CD14-positive monocyte (primary cell): ENCODE data around the gene RFC3. TPM values are rescaled to one million over a fixed set of nuclear protein-coding genes. Genes with fewer than 3 reads are reported as not detected.

Experiments used
- DNase-seq, 3 donors: peaks; one replicate each; pipeline ENCODE4 v3.0.0-alpha.2; 2011 to 2022
- H2AFZ ChIP-seq: 2 replicates; pipeline ENCODE4 v1.6.0; 2012; ENCODE audit warnings: mild to moderate bottlenecking, low read depth, low read length, inconsistent platforms; ENCODE audit not compliant: insufficient read depth, poor library complexity, severe bottlenecking
- H3K27ac ChIP-seq, 2 donors: 1 replicate in 1 of 2; 2 replicates in 1 of 2; pipeline ENCODE4 v1.5.1; 2012 to 2013; ENCODE audit warnings: low read length in 2 of 2, control low read depth in 1 of 2, inconsistent platforms in 1 of 2, low read depth in 1 of 2, mild to moderate bottlenecking in 1 of 2
- H3K27me3 ChIP-seq, 2 donors: one replicate each; pipeline versions ENCODE4 v1.6.0 to v1.6.1; 2011 to 2013; ENCODE audit warnings: low read length in 2 of 2; ENCODE audit not compliant: control insufficient read depth in 2 of 2, insufficient read depth in 2 of 2
- H3K36me3 ChIP-seq, 2 donors: replicated peaks in 1 of 2; 1 replicate in 1 of 2; 2 replicates in 1 of 2; pipeline versions ENCODE4 v1.5.1 to v1.6.1; 2012 to 2013; ENCODE audit warnings: low read length in 2 of 2, control low read depth in 1 of 2, inconsistent platforms in 1 of 2, mild to moderate bottlenecking in 1 of 2; ENCODE audit not compliant: insufficient read depth in 2 of 2, control insufficient read depth in 1 of 2
- H3K4me1 ChIP-seq, 2 donors: 1 replicate in 1 of 2; 2 replicates in 1 of 2; pipeline versions ENCODE4 v1.5.1 to v1.6.1; 2012 to 2013; ENCODE audit warnings: low read length in 2 of 2, control low read depth in 1 of 2, inconsistent platforms in 1 of 2, mild to moderate bottlenecking in 1 of 2, moderate library complexity in 1 of 2; ENCODE audit not compliant: insufficient read depth in 2 of 2, control insufficient read depth in 1 of 2
- H3K4me2 ChIP-seq: replicated peaks from 2 replicates; pipeline ENCODE3; 2012; ENCODE audit warnings: low read length, moderate library complexity, mild to moderate bottlenecking; ENCODE audit not compliant: poor library complexity, severe bottlenecking; ENCODE audit errors: extremely low read depth
- H3K4me3 ChIP-seq, 3 experiments: fragments of 200-600 bp in 1 of 3; sonication (generic) in 1 of 3; replicated peaks in 1 of 3; 1 replicate in 2 of 3; 2 replicates in 1 of 3; pipeline ENCODE4 v1.5.1; 2011 to 2013; ENCODE audit warnings: low read length in 3 of 3, mild to moderate bottlenecking in 3 of 3, control low read depth in 2 of 3, low read depth in 2 of 3, inconsistent platforms in 1 of 3, moderate library complexity in 1 of 3
- H3K79me2 ChIP-seq: 2 replicates; pipeline ENCODE4 v1.6.0; 2012; ENCODE audit warnings: mild to moderate bottlenecking, control low read depth, inconsistent platforms, low read length, moderate library complexity; ENCODE audit not compliant: insufficient read depth
- H3K9ac ChIP-seq: 2 replicates; pipeline ENCODE4 v1.6.0; 2017; ENCODE audit warnings: low read length, mild to moderate bottlenecking; ENCODE audit not compliant: insufficient read depth, poor library complexity, severe bottlenecking
- H3K9me3 ChIP-seq, 2 donors: replicated peaks in 1 of 2; 1 replicate in 1 of 2; 2 replicates in 1 of 2; pipeline versions ENCODE4 v1.5.1 to v1.6.1; 2012 to 2013; ENCODE audit warnings: low read length in 2 of 2, control low read depth in 1 of 2; ENCODE audit not compliant: control insufficient read depth in 1 of 2, insufficient read depth in 1 of 2
- H4K20me1 ChIP-seq: 2 replicates; pipeline ENCODE4 v1.6.0; 2012; ENCODE audit warnings: mild to moderate bottlenecking, low read length, control low read depth, moderate library complexity; ENCODE audit not compliant: insufficient read depth
- H3K27ac Mint-ChIP-seq, 7 donors: one replicate each; pipeline ENCODE4 v1.8.0; 2020; ENCODE audit warnings: mild to moderate bottlenecking in 7 of 7, mixed read lengths in 7 of 7, moderate library complexity in 6 of 7, inconsistent platforms in 2 of 7
- H3K27me3 Mint-ChIP-seq, 3 donors: one replicate each; pipeline ENCODE4 v1.8.0; 2021 to 2022; ENCODE audit warnings: low read depth in 3 of 3, mild to moderate bottlenecking in 3 of 3, mixed read lengths in 3 of 3, moderate library complexity in 3 of 3, inconsistent platforms in 1 of 3
- H3K36me3 Mint-ChIP-seq, 2 donors: one replicate each; pipeline ENCODE4 v1.8.0; 2020; ENCODE audit warnings: mixed read lengths in 2 of 2, inconsistent platforms in 1 of 2, mild to moderate bottlenecking in 1 of 2
- H3K4me1 Mint-ChIP-seq: one replicate; pipeline ENCODE4 v1.8.0; 2020; ENCODE audit warnings: mild to moderate bottlenecking, mixed read lengths
- H3K4me3 Mint-ChIP-seq, 2 donors: one replicate each; pipeline ENCODE4 v1.8.0; 2020; ENCODE audit warnings: mild to moderate bottlenecking in 2 of 2, mixed read lengths in 2 of 2, moderate library complexity in 1 of 2
- H3K9me3 Mint-ChIP-seq, 7 donors: one replicate each; pipeline ENCODE4 v1.8.0; 2020 to 2022; ENCODE audit warnings: mixed read lengths in 7 of 7, mild to moderate bottlenecking in 6 of 7, moderate library complexity in 6 of 7, inconsistent platforms in 2 of 7
- CTCF ChIP-seq: fragments of 200-600 bp; IDR thresholded peaks from one replicate; pipeline ENCODE4 v1.8.0; 2022; ENCODE audit warnings: antibody characterized with exemption, mild to moderate bottlenecking
- WGBS: methylation state at CpG from one replicate; pipeline ENCODE4 v1.1.5; 2013; ENCODE audit warnings: missing lambda C conversion rate; ENCODE audit not compliant: insufficient coverage; 5-methylcytosine and 5-hydroxymethylcytosine counted together
- intact Hi-C, 2 donors: fragments of 100-400 bp; cut with micrococcal nuclease; formaldehyde crosslinking; loops; one replicate each; pipeline versions ENCODE4 v1.15.0 to v1.15.1; 2023
- polyA plus RNA-seq, 3 donors: library from polyadenylated mRNA; depleted of rRNA in 1 of 3; unstranded in 2 of 3; stranded (reverse) in 1 of 3; fragments of 300-500 nt in 2 of 3; fragments of >200 nt in 1 of 3; fragmentation: Illumina TruSeq in 2 of 3; gene quantifications; 1 replicate in 2 of 3; 2 replicates in 1 of 3; pipeline ENCODE4 v1.2.3, GENCODE V29; 2012 to 2021

The RFC3 gene
- polyA plus RNA-seq, 3 donors, result 2.5 to 5.3 (median 4.1) TPM

GRCh38 chr13:33832872-33833271 lies 14.9 kb downstream of the RFC3 start:
- WGBS, result no CpG with 5 or more reads among the region's 4 CpGs
- Mint-ChIP-seq H3K36me3 (peaks cover 66 to 68% of the 10 kb centered on the region in 2 donors), H3K9me3 (no peaks in the 10 kb centered on the region), H3K4me3 (no peak overlapping the region), H3K27me3 (no peaks in the 10 kb centered on the region), H3K4me1 (no peaks in the 10 kb centered on the region), H3K27ac (no peak overlapping the region)
- H3K4me3 ChIP-seq, result no peak overlapping the region
- TF ChIP-seq CTCF, result no peak
- H3K36me3 ChIP-seq, result peaks cover 63 to 91% of the 10 kb centered on the region in 2 donors
- H3K27ac ChIP-seq, result no peak overlapping the region
- H3K4me2 ChIP-seq, result no peak overlapping the region
- no peak for DNase-seq
- H2AFZ ChIP-seq, result no peak overlapping the region
- H3K4me1 ChIP-seq, result no peaks in the 10 kb centered on the region
- no peaks in the 10 kb centered on the region for H4K20me1 ChIP-seq
- no peak overlapping the region for H3K9ac ChIP-seq
- no peaks in the 10 kb centered on the region for H3K79me2 ChIP-seq
- H3K27me3 ChIP-seq, result no peaks in the 10 kb centered on the region
- intact Hi-C loops, result no loop called here
- no peaks in the 10 kb centered on the region for H3K9me3 ChIP-seq

- no peak for DNase-seq
- intact Hi-C loops, result no loop called here
- no peak overlapping the region for H2AFZ ChIP-seq
- Mint-ChIP-seq H3K27me3 (no peaks in the 10 kb centered on the region), H3K27ac (peak overlapping the region in 3 of 7 donors; percentile 13 to 60 (median 31)), H3K36me3 (peaks cover 38 to 77% of the 10 kb centered on the region in 2 donors), H3K9me3 (no peaks in the 10 kb centered on the region), H3K4me1 (no peaks in the 10 kb centered on the region), H3K4me3 (no peak overlapping the region)
- H3K27ac ChIP-seq, result no peak overlapping the region
- WGBS, result 80% methylated on average over 2 of the region's 4 CpGs
- no peak overlapping the region for H3K9ac ChIP-seq
- H3K4me3 ChIP-seq, result no peak overlapping the region
- no peak overlapping the region for H3K4me2 ChIP-seq
- H3K27me3 ChIP-seq, result no peaks in the 10 kb centered on the region
- H3K36me3 ChIP-seq, result peaks cover 25 to 59% of the 10 kb centered on the region in 2 donors
- no peak for TF ChIP-seq CTCF
- H3K4me1 ChIP-seq, result no peaks in the 10 kb centered on the region
- no peaks in the 10 kb centered on the region for H4K20me1 ChIP-seq
- H3K79me2 ChIP-seq, result no peaks in the 10 kb centered on the region
- no peaks in the 10 kb centered on the region for H3K9me3 ChIP-seq
Measured at GRCh38 chr13:33838647-33839046, 20.7 kb downstream of the RFC3 start.
